ENCODE data around the gene NEK4. TPM values are rescaled to one million over a fixed set of nuclear protein-coding genes. Genes with fewer than 3 reads are reported as not detected.

The NEK4 gene
- total RNA-seq, 5 donors from 2014 or later (not counting 1 experiment from before 2014, with no cell fraction given) = 14.1 to 23.9 (median 22.2) TPM

DNA sequence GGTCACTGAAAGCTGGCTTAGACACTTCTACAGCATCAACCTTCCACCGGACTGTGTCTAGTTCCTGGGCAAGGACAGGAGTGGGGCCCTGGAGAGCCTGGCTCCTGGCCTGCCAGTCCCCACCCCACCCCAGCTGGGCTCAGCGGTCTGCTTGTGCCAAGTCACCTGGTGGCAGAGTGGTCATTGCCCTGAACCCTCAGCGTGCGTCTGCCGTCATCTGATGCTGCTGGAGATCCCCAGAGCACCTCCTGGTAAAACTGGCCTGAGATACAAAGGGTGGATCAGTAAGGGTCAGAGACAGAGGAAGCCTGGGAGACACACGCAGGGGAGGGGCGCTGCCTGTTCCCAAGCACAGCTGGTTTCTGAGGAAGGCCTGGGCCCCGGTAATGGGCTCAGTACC lies 43.1 kb upstream of the NEK4 start:
- no peak overlapping the region for H3K27ac Mint-ChIP-seq
- 100% methylated on average over 7 of the region's 8 CpGs for WGBS (ENCODE audit: insufficient coverage)
- H3K9me3 Mint-ChIP-seq = no peaks in the 10 kb centered on the region
- H3K4me1 ChIP-seq (ENCODE audit: control insufficient read depth in 1 of 2, extremely low read depth in 1 of 2, insufficient read depth in 2 of 2, low read length in 2 of 2) = no peaks in the 10 kb centered on the region
- no peaks in the 10 kb centered on the region for H3K27me3 Mint-ChIP-seq
- H3K36me3 Mint-ChIP-seq = no peaks in the 10 kb centered on the region
- DNase-seq = no peak
- no peak overlapping the region for H3K4me3 Mint-ChIP-seq
- ChIA-PET POLR2A (no interaction called here), CTCF (no interaction called here)
- no peak for ATAC-seq (replicated peaks in 1 of 4)
- H3K9me3 ChIP-seq = no peaks in the 10 kb centered on the region
- H3K4me1 Mint-ChIP-seq = peaks cover 4 to 12% (median 8%) of the 10 kb centered on the region in 3 donors
- no peaks in the 10 kb centered on the region for H3K27me3 ChIP-seq (replicated peaks in 1 of 2; ENCODE audit: control insufficient read depth in 2 of 2, extremely low read depth in 1 of 2, insufficient read depth in 2 of 2, low read length in 1 of 2)
- no peak overlapping the region for H3K4me3 ChIP-seq (ENCODE audit: control insufficient read depth in 1 of 2, extremely low read depth in 1 of 2, low read length in 1 of 2)
- H3K36me3 ChIP-seq (ENCODE audit: control insufficient read depth in 2 of 2, extremely low read depth in 1 of 2, insufficient read depth in 1 of 2, low read length in 1 of 2) = no peaks in the 10 kb centered on the region
- no peak overlapping the region for H3K27ac ChIP-seq (ENCODE audit: low read length)

DNA sequence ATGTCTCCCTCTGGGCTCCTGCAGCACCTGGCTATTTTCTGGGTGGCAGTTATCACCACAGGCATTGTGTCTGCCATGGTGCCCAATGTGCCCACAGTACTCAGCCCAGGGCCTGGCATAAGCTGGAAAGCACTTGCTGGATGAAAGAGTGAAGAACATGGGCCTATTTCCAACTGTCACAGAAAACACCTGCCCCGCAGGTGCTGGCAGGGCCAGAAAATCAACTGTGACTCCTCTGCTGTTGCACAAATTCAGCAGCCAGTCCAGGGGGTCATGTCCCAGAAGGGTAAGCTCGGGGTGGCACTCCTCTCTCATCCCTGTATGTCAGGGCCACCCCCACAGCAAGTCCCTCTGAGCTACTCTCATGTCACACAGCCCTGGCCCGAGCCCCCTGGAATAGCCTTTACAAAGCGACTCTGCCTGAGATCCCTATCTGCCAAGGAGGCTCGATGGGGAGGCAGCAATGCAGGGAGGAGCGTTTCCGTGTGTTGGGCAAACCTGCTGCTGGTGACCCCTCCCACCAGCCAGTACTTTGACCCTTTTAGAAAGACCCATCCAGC lies 40.8 kb upstream of the NEK4 start:
- H3K27ac ChIP-seq (ENCODE audit: low read length) = no peak overlapping the region
- Mint-ChIP-seq H3K27me3 (no peaks in the 10 kb centered on the region), H3K27ac (no peak overlapping the region), H3K9me3 (no peaks in the 10 kb centered on the region), H3K4me1 (peaks cover 4 to 12% (median 8%) of the 10 kb centered on the region in 3 donors), H3K4me3 (no peak overlapping the region), H3K36me3 (no peaks in the 10 kb centered on the region)
- ChIA-PET POLR2A (interaction anchor here in 1 of 2 donors (0.6 kb wide), 1 partner anchor 103 kb away, joined by 6 read pairs; no protein-coding TSS in a partner anchor), CTCF (interaction anchor here in 1 of 2 donors (0.8 kb wide), 1 partner anchor 13 kb away, joined by 4 read pairs; no protein-coding TSS in a partner anchor)
- no peaks in the 10 kb centered on the region for H3K36me3 ChIP-seq (ENCODE audit: control insufficient read depth in 2 of 2, extremely low read depth in 1 of 2, insufficient read depth in 1 of 2, low read length in 1 of 2)
- no peak overlapping the region for H3K4me3 ChIP-seq (ENCODE audit: control insufficient read depth in 1 of 2, extremely low read depth in 1 of 2, low read length in 1 of 2)
- DNase-seq (no peak), ATAC-seq (replicated peaks in 1 of 4) (no peak)
- H3K4me1 ChIP-seq (ENCODE audit: control insufficient read depth in 1 of 2, extremely low read depth in 1 of 2, insufficient read depth in 2 of 2, low read length in 2 of 2) = no peaks in the 10 kb centered on the region
- 79% methylated on average over 7 of the region's 7 CpGs for WGBS (ENCODE audit: insufficient coverage)
- no peaks in the 10 kb centered on the region for H3K9me3 ChIP-seq
- H3K27me3 ChIP-seq (replicated peaks in 1 of 2; ENCODE audit: control insufficient read depth in 2 of 2, extremely low read depth in 1 of 2, insufficient read depth in 2 of 2, low read length in 1 of 2) = peaks cover 0 to 3% of the 10 kb centered on the region in 2 experiments

DNA sequence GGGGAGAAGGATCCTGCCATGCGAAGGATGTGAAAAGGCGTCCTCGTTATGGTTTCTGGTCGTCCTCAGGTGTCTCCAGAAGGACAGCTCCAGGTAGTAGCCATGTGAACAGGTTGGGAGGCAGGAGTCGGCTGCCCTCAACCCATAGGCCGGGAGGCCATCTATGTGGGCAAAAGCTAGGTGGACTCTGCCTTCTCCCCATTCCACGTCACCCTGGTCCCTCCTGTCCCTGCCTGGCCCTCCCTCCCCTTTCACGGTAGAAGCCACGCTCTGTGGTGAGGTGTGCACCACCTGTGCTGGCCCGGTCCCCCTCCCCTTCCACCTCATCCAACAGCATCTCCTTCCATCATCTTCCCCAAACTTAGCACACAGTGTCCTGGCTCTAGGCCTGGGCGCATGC lies 40.2 kb upstream of the NEK4 start:
- no peaks in the 10 kb centered on the region for H3K36me3 ChIP-seq (ENCODE audit: control insufficient read depth in 2 of 2, extremely low read depth in 1 of 2, insufficient read depth in 1 of 2, low read length in 1 of 2)
- Mint-ChIP-seq H3K27me3 (no peaks in the 10 kb centered on the region), H3K9me3 (no peaks in the 10 kb centered on the region), H3K36me3 (no peaks in the 10 kb centered on the region), H3K27ac (no peak overlapping the region), H3K4me3 (no peak overlapping the region), H3K4me1 (peaks cover 4 to 12% (median 8%) of the 10 kb centered on the region in 3 donors)
- no peak overlapping the region for H3K27ac ChIP-seq (ENCODE audit: low read length)
- H3K4me1 ChIP-seq (ENCODE audit: control insufficient read depth in 1 of 2, extremely low read depth in 1 of 2, insufficient read depth in 2 of 2, low read length in 2 of 2) = no peaks in the 10 kb centered on the region
- ChIA-PET CTCF (interaction anchor here in 1 of 2 donors (0.6 kb wide), 1 partner anchor 1006 kb away, joined by 3 read pairs; no protein-coding TSS in a partner anchor), POLR2A (interaction anchor here in 1 of 2 donors (0.6 kb wide), 1 partner anchor 102 kb away, joined by 6 read pairs; no protein-coding TSS in a partner anchor)
- no peak overlapping the region for H3K4me3 ChIP-seq (ENCODE audit: control insufficient read depth in 1 of 2, extremely low read depth in 1 of 2, low read length in 1 of 2)
- no peaks in the 10 kb centered on the region for H3K9me3 ChIP-seq
- DNase-seq (no peak), ATAC-seq (replicated peaks in 1 of 4) (no peak)
- H3K27me3 ChIP-seq (replicated peaks in 1 of 2; ENCODE audit: control insufficient read depth in 2 of 2, extremely low read depth in 1 of 2, insufficient read depth in 2 of 2, low read length in 1 of 2) = peaks cover 0 to 3% of the 10 kb centered on the region in 2 experiments
- 86% methylated on average over 6 of the region's 11 CpGs for WGBS (ENCODE audit: insufficient coverage)

DNA sequence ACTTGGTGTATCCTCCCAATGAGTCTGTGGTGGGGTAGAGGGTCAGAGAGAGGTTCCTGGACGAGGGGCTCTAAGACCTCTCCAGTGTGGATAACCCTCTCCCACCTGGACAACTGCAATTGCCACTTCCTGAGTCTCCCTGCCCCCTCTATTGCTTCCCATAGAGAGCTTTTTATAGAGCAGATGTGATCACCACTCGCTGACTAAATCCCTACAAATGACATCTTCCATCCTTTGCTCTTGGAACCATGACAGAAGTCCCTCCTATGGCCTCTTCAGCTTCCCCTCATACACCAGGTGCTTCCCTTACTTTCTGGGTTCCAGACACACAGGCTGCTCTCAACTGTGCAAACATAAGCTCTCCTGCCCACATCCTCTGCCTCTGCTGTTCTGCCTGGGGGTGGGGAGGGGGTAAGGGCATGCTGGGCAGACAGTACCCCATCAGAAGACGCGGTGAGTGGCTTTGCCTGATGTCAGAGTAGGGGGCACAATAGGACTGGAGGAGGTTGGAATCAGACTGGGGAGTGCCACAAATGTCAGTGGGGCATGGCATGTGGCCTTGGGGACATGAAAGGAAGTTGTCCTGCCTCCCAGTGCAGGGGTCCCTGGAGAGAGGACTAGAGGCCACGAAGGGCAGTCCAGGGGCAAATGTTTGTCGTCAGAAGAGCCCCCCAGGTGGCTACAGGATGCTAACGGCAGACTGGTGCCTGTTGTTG lies 39.1 kb upstream of the NEK4 start:
- no peak for DNase-seq
- peak in 2 of 4 experiments; percentile 24 to 44 for ATAC-seq (replicated peaks in 1 of 4)
- no peaks in the 10 kb centered on the region for H3K9me3 Mint-ChIP-seq
- POLR2A ChIA-PET = no interaction called here
- no peak overlapping the region for H3K27ac Mint-ChIP-seq
- no peak overlapping the region for H3K27ac ChIP-seq (ENCODE audit: low read length)
- no peak overlapping the region for H3K4me3 Mint-ChIP-seq
- 30% methylated on average over 6 of the region's 7 CpGs for WGBS (ENCODE audit: insufficient coverage)
- H3K27me3 ChIP-seq (replicated peaks in 1 of 2; ENCODE audit: control insufficient read depth in 2 of 2, extremely low read depth in 1 of 2, insufficient read depth in 2 of 2, low read length in 1 of 2) = peaks cover 0 to 7% of the 10 kb centered on the region in 2 experiments
- H3K36me3 ChIP-seq (ENCODE audit: control insufficient read depth in 2 of 2, extremely low read depth in 1 of 2, insufficient read depth in 1 of 2, low read length in 1 of 2) = no peaks in the 10 kb centered on the region
- peaks cover 4 to 12% (median 8%) of the 10 kb centered on the region in 3 donors for H3K4me1 Mint-ChIP-seq
- H3K4me1 ChIP-seq (ENCODE audit: control insufficient read depth in 1 of 2, extremely low read depth in 1 of 2, insufficient read depth in 2 of 2, low read length in 2 of 2) = no peaks in the 10 kb centered on the region
- H3K9me3 ChIP-seq = no peaks in the 10 kb centered on the region
- CTCF ChIA-PET = no interaction called here
- H3K36me3 Mint-ChIP-seq = no peaks in the 10 kb centered on the region
- H3K4me3 ChIP-seq (ENCODE audit: control insufficient read depth in 1 of 2, extremely low read depth in 1 of 2, low read length in 1 of 2) = no peak overlapping the region
- no peaks in the 10 kb centered on the region for H3K27me3 Mint-ChIP-seq

DNA sequence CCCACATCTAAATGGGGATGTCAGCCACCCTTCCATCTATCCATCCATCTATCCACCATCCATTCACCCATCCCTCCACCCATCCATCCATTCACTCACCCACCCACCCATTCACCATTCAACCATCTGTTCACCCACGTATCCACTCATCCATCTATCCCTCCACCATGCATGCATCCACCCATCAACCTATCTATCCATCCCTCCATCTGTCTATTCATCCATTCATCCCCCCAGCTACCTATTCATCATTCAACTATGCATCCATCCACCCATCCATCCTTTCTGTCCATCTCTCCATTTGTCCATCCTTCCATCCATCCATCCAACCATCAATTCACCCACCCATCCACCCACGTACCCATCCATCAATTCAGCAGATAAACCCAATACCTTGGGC lies 38.4 kb upstream of the NEK4 start:
- Mint-ChIP-seq H3K4me3 (no peak overlapping the region), H3K27me3 (no peaks in the 10 kb centered on the region), H3K27ac (no peak overlapping the region), H3K9me3 (no peaks in the 10 kb centered on the region), H3K36me3 (no peaks in the 10 kb centered on the region), H3K4me1 (peaks cover 4 to 12% (median 8%) of the 10 kb centered on the region in 3 donors)
- H3K9me3 ChIP-seq = no peaks in the 10 kb centered on the region
- no peaks in the 10 kb centered on the region for H3K36me3 ChIP-seq (ENCODE audit: control insufficient read depth in 2 of 2, extremely low read depth in 1 of 2, insufficient read depth in 1 of 2, low read length in 1 of 2)
- no peak overlapping the region for H3K4me3 ChIP-seq (ENCODE audit: control insufficient read depth in 1 of 2, extremely low read depth in 1 of 2, low read length in 1 of 2)
- peaks cover 0 to 12% of the 10 kb centered on the region in 2 experiments for H3K27me3 ChIP-seq (replicated peaks in 1 of 2; ENCODE audit: control insufficient read depth in 2 of 2, extremely low read depth in 1 of 2, insufficient read depth in 2 of 2, low read length in 1 of 2)
- DNase-seq (no peak), ATAC-seq (replicated peaks in 1 of 4) (no peak)
- H3K27ac ChIP-seq (ENCODE audit: low read length) = no peak overlapping the region
- WGBS (ENCODE audit: insufficient coverage) = 63% methylated on average over 2 of the region's 2 CpGs
- ChIA-PET CTCF (no interaction called here), POLR2A (no interaction called here)
- H3K4me1 ChIP-seq (ENCODE audit: control insufficient read depth in 1 of 2, extremely low read depth in 1 of 2, insufficient read depth in 2 of 2, low read length in 2 of 2) = no peaks in the 10 kb centered on the region

GRCh38 chr3:52805270-52806039 lies 34.7 kb upstream of the NEK4 start:
- no peak for ATAC-seq (replicated peaks in 1 of 4)
- Histone ChIP-seq H3K4me3 (ENCODE audit: control insufficient read depth in 1 of 2, extremely low read depth in 1 of 2, low read length in 1 of 2) (no peak overlapping the region), H3K4me1 (ENCODE audit: control insufficient read depth in 1 of 2, extremely low read depth in 1 of 2, insufficient read depth in 2 of 2, low read length in 2 of 2) (no peaks in the 10 kb centered on the region), H3K27ac (ENCODE audit: low read length) (no peak overlapping the region), H3K27me3 (replicated peaks in 1 of 2; ENCODE audit: control insufficient read depth in 2 of 2, extremely low read depth in 1 of 2, insufficient read depth in 2 of 2, low read length in 1 of 2) (peaks cover 0 to 14% of the 10 kb centered on the region in 2 experiments), H3K9me3 (no peaks in the 10 kb centered on the region), H3K36me3 (ENCODE audit: control insufficient read depth in 2 of 2, extremely low read depth in 1 of 2, insufficient read depth in 1 of 2, low read length in 1 of 2) (no peaks in the 10 kb centered on the region)
- H3K4me1 Mint-ChIP-seq = peaks cover 4 to 12% (median 8%) of the 10 kb centered on the region in 3 donors
- WGBS (ENCODE audit: insufficient coverage) = no CpG with 5 or more reads among the region's 19 CpGs
- DNase-seq = no peak
- H3K4me3 Mint-ChIP-seq = no peak overlapping the region
- H3K36me3 Mint-ChIP-seq = no peaks in the 10 kb centered on the region
- ChIA-PET POLR2A (no interaction called here), CTCF (no interaction called here)
- H3K9me3 Mint-ChIP-seq = no peaks in the 10 kb centered on the region
- H3K27ac Mint-ChIP-seq = no peak overlapping the region
- H3K27me3 Mint-ChIP-seq = no peaks in the 10 kb centered on the region

Data from T-cell (primary cell).